Measurements from ENCODE around the gene GRK4.

The GRK4 gene

DNA sequence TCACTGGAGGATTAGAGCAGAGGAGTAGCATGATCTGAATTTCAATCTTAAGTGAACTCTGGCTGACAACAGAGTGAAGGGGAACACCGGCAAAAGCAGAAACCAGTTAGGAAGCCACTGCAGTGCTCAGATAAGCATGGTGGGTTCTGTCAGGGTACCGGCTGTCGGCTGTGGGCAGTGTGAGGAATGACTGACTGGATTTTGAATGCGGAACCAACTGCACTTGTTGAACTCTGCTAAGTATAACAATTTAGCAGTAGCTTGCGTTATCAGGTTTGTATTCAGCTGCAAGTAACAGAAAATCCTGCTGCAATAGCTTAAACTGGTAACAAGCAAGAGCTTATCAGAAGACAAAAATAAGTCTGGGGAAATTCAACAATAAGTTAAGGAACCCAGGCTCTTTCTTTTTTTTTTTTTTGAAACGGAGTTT is 116.3 kb downstream of the GRK4 start:
- no peaks in the 10 kb centered on the region for H3K9me3 ChIP-seq (ENCODE audit: insufficient read depth, low read length, severe bottlenecking)
- H4K20me1 ChIP-seq (ENCODE audit: insufficient read depth, low read length): peaks cover 30% of the 10 kb centered on the region
- H3K79me2 ChIP-seq (ENCODE audit: insufficient read depth, low read length): peaks cover 91% of the 10 kb centered on the region
- no peak overlapping the region for H3K9ac ChIP-seq (ENCODE audit: low read depth, low read length)
- no peak overlapping the region for H3K27ac ChIP-seq (ENCODE audit: low read length)
- H2AFZ ChIP-seq (ENCODE audit: low read depth, low read length): no peak overlapping the region
- no peaks in the 10 kb centered on the region for H3K27me3 ChIP-seq (ENCODE audit: insufficient read depth, low read length, poor library complexity)
- no peak overlapping the region for H3K4me3 ChIP-seq (ENCODE audit: low read depth in 1 of 2, low read length in 2 of 2)
- H3K36me3 ChIP-seq (ENCODE audit: insufficient read depth, low read length): no peaks in the 10 kb centered on the region
- no peak overlapping the region for H3K4me2 ChIP-seq (ENCODE audit: insufficient read depth, low read length)
- DNase-seq (no peak), ATAC-seq (ENCODE audit: insufficient read depth, low read depth) (no peak)
- H3K4me1 ChIP-seq (ENCODE audit: insufficient read depth, low read length): peaks cover 19% of the 10 kb centered on the region
- no peak for TF ChIP-seq EZH2 (IDR thresholded peaks at IDR 0.05; ENCODE audit: borderline replicate concordance, low read depth, low read length, severe bottlenecking)
- TF ChIP-seq, protein P1, sequence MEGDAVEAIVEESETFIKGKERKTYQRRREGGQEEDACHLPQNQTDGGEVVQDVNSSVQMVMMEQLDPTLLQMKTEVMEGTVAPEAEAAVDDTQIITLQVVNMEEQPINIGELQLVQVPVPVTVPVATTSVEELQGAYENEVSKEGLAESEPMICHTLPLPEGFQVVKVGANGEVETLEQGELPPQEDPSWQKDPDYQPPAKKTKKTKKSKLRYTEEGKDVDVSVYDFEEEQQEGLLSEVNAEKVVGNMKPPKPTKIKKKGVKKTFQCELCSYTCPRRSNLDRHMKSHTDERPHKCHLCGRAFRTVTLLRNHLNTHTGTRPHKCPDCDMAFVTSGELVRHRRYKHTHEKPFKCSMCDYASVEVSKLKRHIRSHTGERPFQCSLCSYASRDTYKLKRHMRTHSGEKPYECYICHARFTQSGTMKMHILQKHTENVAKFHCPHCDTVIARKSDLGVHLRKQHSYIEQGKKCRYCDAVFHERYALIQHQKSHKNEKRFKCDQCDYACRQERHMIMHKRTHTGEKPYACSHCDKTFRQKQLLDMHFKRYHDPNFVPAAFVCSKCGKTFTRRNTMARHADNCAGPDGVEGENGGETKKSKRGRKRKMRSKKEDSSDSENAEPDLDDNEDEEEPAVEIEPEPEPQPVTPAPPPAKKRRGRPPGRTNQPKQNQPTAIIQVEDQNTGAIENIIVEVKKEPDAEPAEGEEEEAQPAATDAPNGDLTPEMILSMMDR (IDR thresholded peaks at IDR 0.05; ENCODE audit: borderline replicate concordance, extremely low read depth, low read length, poor library complexity, severe bottlenecking): no peak

DNA sequence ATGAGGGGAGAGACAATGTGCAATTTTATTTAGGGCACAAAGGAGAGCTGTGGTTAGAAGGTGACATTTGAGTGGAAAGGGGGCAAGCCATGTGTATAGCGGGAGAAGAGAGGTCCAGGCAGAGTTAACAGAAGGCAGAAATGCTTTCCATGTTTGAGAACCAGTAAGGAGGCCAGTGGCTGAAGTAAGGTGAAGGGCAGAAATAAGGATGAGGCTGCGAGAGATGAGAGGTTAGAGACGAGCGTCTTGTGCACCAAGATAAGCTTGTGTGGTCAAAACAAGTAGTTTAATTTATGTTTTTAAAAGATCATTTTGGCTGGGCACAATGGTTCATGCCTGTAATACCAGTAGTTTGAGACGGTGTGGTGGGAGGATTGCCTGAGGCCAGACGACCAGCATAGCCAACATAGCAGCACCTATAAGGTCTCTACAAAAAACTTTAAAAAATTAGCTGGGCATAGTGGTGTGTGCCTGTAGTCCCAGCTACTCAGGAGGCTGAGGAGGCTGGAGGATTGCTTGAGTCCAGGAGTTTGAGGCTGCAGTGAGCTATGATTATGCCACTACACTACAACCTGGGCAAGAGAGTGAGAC is 119.6 kb downstream of the GRK4 start:
- peaks cover 11% of the 10 kb centered on the region for H3K36me3 ChIP-seq (ENCODE audit: insufficient read depth, low read length)
- H2AFZ ChIP-seq (ENCODE audit: low read depth, low read length): no peak overlapping the region
- H4K20me1 ChIP-seq (ENCODE audit: insufficient read depth, low read length): peaks cover 20% of the 10 kb centered on the region
- H3K27ac ChIP-seq (ENCODE audit: low read length): no peak overlapping the region
- DNase-seq: no peak
- no peak for TF ChIP-seq EZH2 (IDR thresholded peaks at IDR 0.05; ENCODE audit: borderline replicate concordance, low read depth, low read length, severe bottlenecking)
- TF ChIP-seq, protein P1 (IDR thresholded peaks at IDR 0.05; ENCODE audit: borderline replicate concordance, extremely low read depth, low read length, poor library complexity, severe bottlenecking): no peak
- H3K9me3 ChIP-seq (ENCODE audit: insufficient read depth, low read length, severe bottlenecking): no peaks in the 10 kb centered on the region
- no peak overlapping the region for H3K9ac ChIP-seq (ENCODE audit: low read depth, low read length)
- H3K4me3 ChIP-seq (ENCODE audit: low read depth in 1 of 2, low read length in 2 of 2): no peak overlapping the region
- peaks cover 76% of the 10 kb centered on the region for H3K79me2 ChIP-seq (ENCODE audit: insufficient read depth, low read length)
- no peaks in the 10 kb centered on the region for H3K27me3 ChIP-seq (ENCODE audit: insufficient read depth, low read length, poor library complexity)
- no peak overlapping the region for H3K4me2 ChIP-seq (ENCODE audit: insufficient read depth, low read length)
- no peak for ATAC-seq (ENCODE audit: insufficient read depth, low read depth)
- 0 out of 2 replicates have a peak, but pooled peaks cover 1% of the 10 kb centered on the region for H3K4me1 ChIP-seq (ENCODE audit: insufficient read depth, low read length)

DNA sequence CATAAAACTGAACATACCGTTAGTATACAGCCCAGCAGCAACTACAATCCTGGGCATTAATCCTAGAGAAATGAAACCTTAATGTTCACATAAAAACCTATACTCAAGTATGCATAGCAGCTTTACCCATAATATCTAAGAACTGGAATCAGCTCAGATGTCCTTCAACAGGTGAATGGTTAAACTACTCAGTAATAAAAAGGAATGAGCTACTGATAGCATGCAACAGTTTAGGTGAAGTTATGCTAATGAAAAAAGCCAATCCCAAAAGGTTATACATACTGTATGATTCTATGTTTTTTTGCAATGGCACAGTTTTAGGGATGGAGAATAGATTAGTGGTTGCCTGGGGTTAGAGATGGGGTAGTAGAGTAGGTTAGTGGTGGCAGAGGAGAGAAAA is 120.4 kb downstream of the GRK4 start:
- Histone ChIP-seq H3K4me2 (ENCODE audit: insufficient read depth, low read length) (no peak overlapping the region), H3K27ac (ENCODE audit: low read length) (no peak overlapping the region), H3K79me2 (ENCODE audit: insufficient read depth, low read length) (peaks cover 71% of the 10 kb centered on the region), H3K4me1 (ENCODE audit: insufficient read depth, low read length) (no peaks in the 10 kb centered on the region), H3K27me3 (ENCODE audit: insufficient read depth, low read length, poor library complexity) (no peaks in the 10 kb centered on the region), H3K36me3 (ENCODE audit: insufficient read depth, low read length) (peaks cover 17% of the 10 kb centered on the region), H3K9ac (ENCODE audit: low read depth, low read length) (no peak overlapping the region), H3K4me3 (ENCODE audit: low read depth in 1 of 2, low read length in 2 of 2) (no peak overlapping the region), H2AFZ (ENCODE audit: low read depth, low read length) (no peak overlapping the region), H4K20me1 (ENCODE audit: insufficient read depth, low read length) (peaks cover 20% of the 10 kb centered on the region), H3K9me3 (ENCODE audit: insufficient read depth, low read length, severe bottlenecking) (no peaks in the 10 kb centered on the region)
- no peak for ATAC-seq (ENCODE audit: insufficient read depth, low read depth)
- TF ChIP-seq, protein P1 (IDR thresholded peaks at IDR 0.05; ENCODE audit: borderline replicate concordance, extremely low read depth, low read length, poor library complexity, severe bottlenecking): no peak
- no peak for TF ChIP-seq EZH2 (IDR thresholded peaks at IDR 0.05; ENCODE audit: borderline replicate concordance, low read depth, low read length, severe bottlenecking)
- DNase-seq: no peak

All from DND-41 (cell line).